Esophagus squamous epithelium (tissue), 4 donors: Measurements from ENCODE around the gene DDX60.

Source experiments
- POLR2A ChIP-seq, 4 donors: fragments of 450-650 bp; IDR thresholded peaks; one replicate each; pipeline ENCODE4 v1.6.1; 2017; ENCODE audit warnings: antibody characterized with exemption in 4 of 4, mild to moderate bottlenecking in 4 of 4, moderate library complexity in 3 of 4
- TF ChIP-seq, protein P1 (sequence below), 6 experiments: fragments of 450-650 bp in 4 of 6; fragments of 200-600 bp in 2 of 6; sonication (generic) in 2 of 6; IDR thresholded peaks; one replicate each; pipeline ENCODE4 v1.5.1; 2016 to 2019; ENCODE audit warnings: antibody characterized with exemption in 6 of 6, mild to moderate bottlenecking in 4 of 6, moderate library complexity in 4 of 6

DNA sequence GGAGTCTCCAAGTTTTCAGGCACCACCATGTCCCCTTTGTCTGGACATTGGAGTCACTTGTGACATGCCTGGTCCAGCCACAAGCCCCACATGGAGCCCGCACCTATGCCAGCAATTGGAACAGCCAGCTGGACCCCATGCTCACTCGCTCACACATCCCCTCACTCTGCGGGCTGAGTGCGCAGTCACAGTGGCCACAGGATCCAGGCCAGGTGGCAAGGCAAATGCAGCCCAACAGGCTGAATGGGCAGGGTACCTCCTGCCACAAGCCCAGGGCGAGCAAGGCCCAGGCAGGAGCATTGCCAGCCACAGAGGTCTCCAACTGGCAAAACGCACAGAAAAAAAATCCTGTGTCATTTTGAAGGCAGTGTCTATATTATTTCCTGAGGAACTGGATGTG, 144.2 kb downstream of the DDX60 start:
- TF ChIP-seq, protein P1, sequence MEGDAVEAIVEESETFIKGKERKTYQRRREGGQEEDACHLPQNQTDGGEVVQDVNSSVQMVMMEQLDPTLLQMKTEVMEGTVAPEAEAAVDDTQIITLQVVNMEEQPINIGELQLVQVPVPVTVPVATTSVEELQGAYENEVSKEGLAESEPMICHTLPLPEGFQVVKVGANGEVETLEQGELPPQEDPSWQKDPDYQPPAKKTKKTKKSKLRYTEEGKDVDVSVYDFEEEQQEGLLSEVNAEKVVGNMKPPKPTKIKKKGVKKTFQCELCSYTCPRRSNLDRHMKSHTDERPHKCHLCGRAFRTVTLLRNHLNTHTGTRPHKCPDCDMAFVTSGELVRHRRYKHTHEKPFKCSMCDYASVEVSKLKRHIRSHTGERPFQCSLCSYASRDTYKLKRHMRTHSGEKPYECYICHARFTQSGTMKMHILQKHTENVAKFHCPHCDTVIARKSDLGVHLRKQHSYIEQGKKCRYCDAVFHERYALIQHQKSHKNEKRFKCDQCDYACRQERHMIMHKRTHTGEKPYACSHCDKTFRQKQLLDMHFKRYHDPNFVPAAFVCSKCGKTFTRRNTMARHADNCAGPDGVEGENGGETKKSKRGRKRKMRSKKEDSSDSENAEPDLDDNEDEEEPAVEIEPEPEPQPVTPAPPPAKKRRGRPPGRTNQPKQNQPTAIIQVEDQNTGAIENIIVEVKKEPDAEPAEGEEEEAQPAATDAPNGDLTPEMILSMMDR (IDR thresholded peaks at IDR 0.05): no peak
- TF ChIP-seq POLR2A (IDR thresholded peaks at IDR 0.05): no peak
